ENCODE results near the gene LILRA2. TPM values are rescaled to one million over a fixed set of nuclear protein-coding genes. Genes with fewer than 3 reads are reported as not detected.

LILRA2 gene
- total and polyA plus RNA-seq, 5 donors from 2014 or later: 0.18 to 0.64 TPM; not detected in 3

GRCh38 chr19:54638683-54639082 lies 65.1 kb downstream of the LILRA2 start:
- no peak for DNase-seq
- H3K36me3 Mint-ChIP-seq: no peaks in the 10 kb centered on the region

More at GRCh38 chr19:54638683-54639082, 65.1 kb downstream of the LILRA2 start:
- Histone ChIP-seq H3K9me3 (ENCODE audit: control insufficient read depth in 2 of 2, low read length in 2 of 2) (no peaks in the 10 kb centered on the region), H3K4me1 (ENCODE audit: control insufficient read depth, insufficient read depth, low read length, poor library complexity, severe bottlenecking) (no peaks in the 10 kb centered on the region), H3K4me3 (ENCODE audit: low read depth, low read length) (no peak overlapping the region), H3K36me3 (ENCODE audit: control insufficient read depth, insufficient read depth, low read length) (no peaks in the 10 kb centered on the region), H3K27ac (ENCODE audit: insufficient read depth, low read length, poor library complexity, severe bottlenecking) (no peak overlapping the region), H3K27me3 (ENCODE audit: control insufficient read depth, insufficient read depth, low read length) (no peaks in the 10 kb centered on the region)
- H3K9me3 Mint-ChIP-seq: peaks cover 0 to 1% (median 0%) of the 10 kb centered on the region in 7 donors
- H3K4me3 Mint-ChIP-seq: no peak overlapping the region
- ATAC-seq (ENCODE audit: low read depth in 2 of 2): no peak
- H3K27me3 Mint-ChIP-seq: peaks cover 6% of the 10 kb centered on the region
- no peak overlapping the region for H3K27ac Mint-ChIP-seq
- no peaks in the 10 kb centered on the region for H3K4me1 Mint-ChIP-seq

Other genes starting within 250 kb of the LILRA2 start
- gene LILRA4, start 234.6 kb upstream of the LILRA2 start, total RNA-seq: not detected
- gene LILRA4, start 234.6 kb upstream of the LILRA2 start, polyA plus RNA-seq: not detected
- 33.2 TPM for gene LAIR1, start 208.9 kb upstream of the LILRA2 start, total RNA-seq
- 10 to 100 TPM; 39.3 to 61.8 (median 45.3) TPM for gene LAIR1, start 208.9 kb upstream of the LILRA2 start, polyA plus RNA-seq
- gene TTYH1, start 158.3 kb upstream of the LILRA2 start, total RNA-seq: not detected
- under 1 TPM in 3 of 4 donors, not detected in 1; 0.17 to 1.00 (median 0.31) TPM for gene TTYH1, start 158.3 kb upstream of the LILRA2 start, polyA plus RNA-seq
- 558 TPM for gene LENG8, start 124.6 kb upstream of the LILRA2 start, total RNA-seq
- gene LENG8, start 124.6 kb upstream of the LILRA2 start, polyA plus RNA-seq: 1 to 10 TPM; 3.9 to 8.6 (median 6.1) TPM
- 3.9 TPM for gene LENG9, start 110.0 kb upstream of the LILRA2 start, total RNA-seq
- gene LENG9, start 110.0 kb upstream of the LILRA2 start, polyA plus RNA-seq: under 1 TPM in 3 of 4 donors, not detected in 1; 0.21 to 0.73 (median 0.33) TPM
- not detected for gene CDC42EP5, start 100.5 kb upstream of the LILRA2 start, total RNA-seq
- gene CDC42EP5, start 100.5 kb upstream of the LILRA2 start, polyA plus RNA-seq: not detected
- gene LAIR2, start 71.0 kb upstream of the LILRA2 start, total RNA-seq: 62.2 TPM
- gene LAIR2, start 71.0 kb upstream of the LILRA2 start, polyA plus RNA-seq: 100 to 1,000 TPM; 123 to 365 (median 158) TPM
- not detected for gene LILRA1, start 19.8 kb downstream of the LILRA2 start, total RNA-seq
- gene LILRA1, start 19.8 kb downstream of the LILRA2 start, polyA plus RNA-seq: under 1 TPM in 1 of 4 donors, not detected in 3; 0.10 TPM
- gene LILRB1, start 56.7 kb downstream of the LILRA2 start, total RNA-seq: not detected
- under 1 TPM in 2 of 4 donors, not detected in 2; 0.10 to 0.14 TPM for gene LILRB1, start 56.7 kb downstream of the LILRA2 start, polyA plus RNA-seq
- not detected for gene LILRB4, start 89.2 kb downstream of the LILRA2 start, total RNA-seq
- not detected for gene LILRB4, start 89.2 kb downstream of the LILRA2 start, polyA plus RNA-seq
- not detected for gene KIR3DL3, start 150.7 kb downstream of the LILRA2 start, total RNA-seq
- not detected for gene KIR3DL3, start 150.7 kb downstream of the LILRA2 start, polyA plus RNA-seq
- gene KIR2DL3, start 164.7 kb downstream of the LILRA2 start, total RNA-seq: not detected
- not detected for gene KIR2DL3, start 164.7 kb downstream of the LILRA2 start, polyA plus RNA-seq
- gene KIR2DL1, start 196.0 kb downstream of the LILRA2 start, total RNA-seq: not detected
- under 1 TPM in 1 of 4 donors, not detected in 3; 0.10 TPM for gene KIR2DL1, start 196.0 kb downstream of the LILRA2 start, polyA plus RNA-seq
- not detected for gene KIR2DL4, start 229.8 kb downstream of the LILRA2 start, total RNA-seq
- not detected for gene KIR2DL4, start 229.8 kb downstream of the LILRA2 start, polyA plus RNA-seq
- gene KIR3DL1, start 242.7 kb downstream of the LILRA2 start, total RNA-seq: not detected
- under 1 TPM in 2 of 4 donors, not detected in 2; 0.12 to 0.15 TPM for gene KIR3DL1, start 242.7 kb downstream of the LILRA2 start, polyA plus RNA-seq